Esophagus muscularis mucosa (tissue), 3 donors: Measurements from ENCODE around the gene KCNQ2.

ENCODE experiments used
- CTCF ChIP-seq, 3 experiments: fragments of 200-600 bp in 2 of 3; fragments of 450-650 bp in 1 of 3; sonication (generic) in 2 of 3; IDR thresholded peaks; one replicate each; pipeline ENCODE4 v1.5.1; 2017 to 2019; ENCODE audit warnings: antibody characterized with exemption in 3 of 3, mild to moderate bottlenecking in 2 of 3, moderate library complexity in 1 of 3
- POLR2AphosphoS5 ChIP-seq, 2 donors: sonication (generic); formaldehyde crosslinking; IDR thresholded peaks; one replicate each; pipeline ENCODE4 v1.6.1; 2017; ENCODE audit warnings: antibody characterized with exemption in 2 of 2

- TF ChIP-seq CTCF (IDR thresholded peaks at IDR 0.05) (no peak), POLR2AphosphoS5 (IDR thresholded peaks at IDR 0.05) (no peak)
These were observed 50.5 kb downstream of the KCNQ2 start for GRCh38 chr20:63421913-63422312.
